Measurements from ENCODE around the gene CHD3. TPM values are rescaled to one million over a fixed set of nuclear protein-coding genes. Genes with fewer than 3 reads are reported as not detected.

CHD3 gene
- total RNA-seq: 129 to 138 TPM (median 134 TPM) in 3 replicates
- long read RNA-seq, full-length matches to known transcripts: 6 of 58 reads
- long read RNA-seq, partial matches to known transcripts: 37 of 58 reads
- long read RNA-seq, other reads (novel, unspliced or antisense): 15 of 58 reads

DNA sequence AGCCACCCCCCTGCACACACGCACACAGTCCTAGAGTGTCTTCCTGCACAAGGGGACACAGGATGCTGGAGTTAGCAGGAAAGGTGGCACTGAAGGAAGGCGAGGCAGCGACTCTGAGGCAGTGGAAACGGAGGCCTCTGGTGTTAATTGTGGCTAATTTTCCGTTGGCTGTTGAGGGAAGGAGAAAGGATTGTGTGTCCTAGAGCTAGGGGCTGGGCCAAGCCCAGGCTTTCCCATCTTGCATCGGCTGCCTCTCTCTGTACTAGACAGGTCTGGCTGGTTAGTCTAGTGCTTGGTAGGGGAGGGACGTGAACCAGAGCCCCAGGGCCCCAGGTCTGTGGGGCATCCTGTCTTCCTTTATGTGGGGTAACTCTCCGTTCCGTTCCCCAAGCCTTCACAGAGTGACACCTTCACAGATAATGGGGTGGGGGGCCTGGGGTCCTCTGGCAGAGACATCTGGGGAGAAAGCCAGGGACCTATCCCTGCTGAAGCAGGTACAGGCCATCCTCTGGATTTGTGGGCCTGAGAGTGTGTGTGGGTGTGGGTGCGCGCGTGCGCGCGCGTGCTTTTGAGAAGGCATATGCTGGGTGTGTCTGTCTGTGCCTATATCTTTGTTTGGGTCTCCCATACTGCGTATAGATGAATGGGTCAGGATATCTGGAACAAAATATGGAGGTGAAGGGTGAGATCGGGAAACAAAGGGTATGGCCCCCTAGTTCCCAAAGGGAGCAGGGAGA is at the start of gene CHD3:
TSS of gene CHD3 (plus strand) at position 606 of the 737 bp plus-strand sequence. CDS start 212 bp downstream, outside the sequence.
- Mint-ChIP-seq H3K4me3 (ENCODE audit: unreplicated experiment) (no peak within 1 kb of the TSS), H3K9me3 (ENCODE audit: low read depth) (no peaks in the 10 kb centered on the region), H3K36me3 (ENCODE audit: low read depth) (peaks cover 11% of the 10 kb centered on the region), H3K27me3 (ENCODE audit: low read depth) (no peaks in the 10 kb centered on the region), H3K27ac (ENCODE audit: unreplicated experiment) (no peak within 1 kb of the TSS), H3K4me1 (ENCODE audit: low read depth) (peaks cover 3% of the 10 kb centered on the region)
- TF ChIP-seq, protein P1, sequence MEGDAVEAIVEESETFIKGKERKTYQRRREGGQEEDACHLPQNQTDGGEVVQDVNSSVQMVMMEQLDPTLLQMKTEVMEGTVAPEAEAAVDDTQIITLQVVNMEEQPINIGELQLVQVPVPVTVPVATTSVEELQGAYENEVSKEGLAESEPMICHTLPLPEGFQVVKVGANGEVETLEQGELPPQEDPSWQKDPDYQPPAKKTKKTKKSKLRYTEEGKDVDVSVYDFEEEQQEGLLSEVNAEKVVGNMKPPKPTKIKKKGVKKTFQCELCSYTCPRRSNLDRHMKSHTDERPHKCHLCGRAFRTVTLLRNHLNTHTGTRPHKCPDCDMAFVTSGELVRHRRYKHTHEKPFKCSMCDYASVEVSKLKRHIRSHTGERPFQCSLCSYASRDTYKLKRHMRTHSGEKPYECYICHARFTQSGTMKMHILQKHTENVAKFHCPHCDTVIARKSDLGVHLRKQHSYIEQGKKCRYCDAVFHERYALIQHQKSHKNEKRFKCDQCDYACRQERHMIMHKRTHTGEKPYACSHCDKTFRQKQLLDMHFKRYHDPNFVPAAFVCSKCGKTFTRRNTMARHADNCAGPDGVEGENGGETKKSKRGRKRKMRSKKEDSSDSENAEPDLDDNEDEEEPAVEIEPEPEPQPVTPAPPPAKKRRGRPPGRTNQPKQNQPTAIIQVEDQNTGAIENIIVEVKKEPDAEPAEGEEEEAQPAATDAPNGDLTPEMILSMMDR (IDR thresholded peaks at IDR 0.05): no peak
- DNase-seq (ENCODE audit: low spot score): no peak

DNA sequence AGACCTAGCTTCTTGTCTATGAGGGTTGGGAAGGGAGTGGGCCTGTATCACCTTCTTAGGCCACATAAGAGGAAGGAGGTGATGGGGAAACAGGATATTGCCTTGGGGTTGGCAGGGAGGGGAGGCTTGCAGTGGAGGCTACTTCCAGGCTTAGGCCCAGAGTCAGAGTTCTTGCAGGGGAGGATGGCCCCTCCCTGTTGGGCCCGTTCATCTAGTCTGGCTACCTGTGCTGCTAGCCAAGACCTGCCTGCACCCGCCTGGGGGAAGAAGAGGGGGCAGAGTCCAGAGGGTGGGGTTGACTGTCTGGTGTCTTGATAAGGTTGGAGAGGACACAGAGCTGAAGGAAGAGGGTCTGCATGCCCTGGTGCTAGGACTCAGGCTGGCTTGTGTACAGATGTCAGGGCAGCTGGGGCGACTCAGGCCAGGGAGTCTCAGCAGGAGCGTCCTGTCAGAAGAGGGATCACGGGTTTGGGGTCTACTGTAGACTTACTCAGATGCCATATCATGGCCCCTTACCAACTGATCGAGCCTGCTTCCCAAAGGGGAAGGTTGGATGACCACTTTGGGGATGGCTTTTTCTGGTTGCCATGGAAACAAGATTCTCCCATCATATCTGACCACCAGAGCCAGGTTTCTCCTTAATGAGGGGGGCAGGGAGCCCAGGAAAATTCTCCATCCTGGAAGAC is 49.3 kb upstream of the CHD3 start:
- H3K9me3 Mint-ChIP-seq (ENCODE audit: low read depth): no peaks in the 10 kb centered on the region
- peak; percentile 68 for DNase-seq (ENCODE audit: low spot score)
- peaks cover 1% of the 10 kb centered on the region for H3K36me3 Mint-ChIP-seq (ENCODE audit: low read depth)
- H3K4me1 Mint-ChIP-seq (ENCODE audit: low read depth): peaks cover 64% of the 10 kb centered on the region
- no peaks in the 10 kb centered on the region for H3K27me3 Mint-ChIP-seq (ENCODE audit: low read depth)
- peak overlapping the region; percentile 99 for H3K27ac Mint-ChIP-seq (ENCODE audit: unreplicated experiment)
- TF ChIP-seq, protein P1 (IDR thresholded peaks at IDR 0.05): no peak
- peak overlapping the region; percentile 93 for H3K4me3 Mint-ChIP-seq (ENCODE audit: unreplicated experiment)

DNA sequence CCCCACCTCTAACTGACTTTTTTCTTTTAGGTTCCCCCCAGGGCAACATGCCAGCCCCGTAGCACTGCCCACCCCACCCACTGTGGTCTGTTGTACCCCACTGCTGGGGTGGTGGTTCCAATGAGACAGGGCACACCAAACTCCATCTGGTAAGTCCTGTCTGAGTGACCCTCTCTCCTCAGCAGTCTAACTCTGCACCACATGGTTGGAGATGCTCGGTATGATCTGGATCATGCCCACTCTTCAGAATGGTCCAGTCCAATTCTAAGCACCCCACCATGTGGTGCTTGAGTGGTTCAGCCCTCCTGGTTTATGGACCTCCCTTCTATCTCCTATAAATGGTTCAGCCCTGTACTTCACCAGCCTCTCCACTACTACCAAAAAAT is 48.7 kb upstream of the CHD3 start:
- Mint-ChIP-seq H3K4me1 (ENCODE audit: low read depth) (peaks cover 60% of the 10 kb centered on the region), H3K27me3 (ENCODE audit: low read depth) (no peaks in the 10 kb centered on the region), H3K27ac (ENCODE audit: unreplicated experiment) (peak overlapping the region; percentile 99), H3K9me3 (ENCODE audit: low read depth) (no peaks in the 10 kb centered on the region), H3K36me3 (ENCODE audit: low read depth) (peaks cover 1% of the 10 kb centered on the region), H3K4me3 (ENCODE audit: unreplicated experiment) (no peak overlapping the region)
- TF ChIP-seq, protein P1 (IDR thresholded peaks at IDR 0.05): no peak
- DNase-seq (ENCODE audit: low spot score): no peak

DNA sequence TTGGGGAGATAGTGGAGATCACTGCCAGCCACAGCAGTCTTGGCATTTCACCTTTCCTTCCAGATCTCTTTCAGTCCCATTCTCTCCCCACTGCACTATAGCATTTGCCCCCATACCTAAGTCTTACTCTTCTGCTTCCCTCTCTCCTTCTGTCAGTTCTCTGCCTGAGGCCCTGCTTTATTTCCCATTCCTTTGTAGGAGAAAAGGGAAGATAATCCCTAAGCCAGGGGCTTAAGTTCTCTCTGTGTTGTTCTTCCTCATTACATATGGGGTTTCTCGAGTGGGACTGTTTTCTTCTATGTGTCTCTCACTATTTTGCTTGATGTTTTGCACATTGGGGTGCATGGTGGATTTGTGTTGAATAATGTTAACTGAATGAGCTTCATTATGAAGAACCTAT is 48.1 kb upstream of the CHD3 start:
- peak overlapping the region; percentile 99 for H3K27ac Mint-ChIP-seq (ENCODE audit: unreplicated experiment)
- H3K27me3 Mint-ChIP-seq (ENCODE audit: low read depth): no peaks in the 10 kb centered on the region
- peak overlapping the region; percentile 98 for H3K4me3 Mint-ChIP-seq (ENCODE audit: unreplicated experiment)
- H3K9me3 Mint-ChIP-seq (ENCODE audit: low read depth): no peaks in the 10 kb centered on the region
- TF ChIP-seq, protein P1 (IDR thresholded peaks at IDR 0.05): no peak
- peaks cover 60% of the 10 kb centered on the region for H3K4me1 Mint-ChIP-seq (ENCODE audit: low read depth)
- no peak for DNase-seq (ENCODE audit: low spot score)
- H3K36me3 Mint-ChIP-seq (ENCODE audit: low read depth): peaks cover 1% of the 10 kb centered on the region

DNA sequence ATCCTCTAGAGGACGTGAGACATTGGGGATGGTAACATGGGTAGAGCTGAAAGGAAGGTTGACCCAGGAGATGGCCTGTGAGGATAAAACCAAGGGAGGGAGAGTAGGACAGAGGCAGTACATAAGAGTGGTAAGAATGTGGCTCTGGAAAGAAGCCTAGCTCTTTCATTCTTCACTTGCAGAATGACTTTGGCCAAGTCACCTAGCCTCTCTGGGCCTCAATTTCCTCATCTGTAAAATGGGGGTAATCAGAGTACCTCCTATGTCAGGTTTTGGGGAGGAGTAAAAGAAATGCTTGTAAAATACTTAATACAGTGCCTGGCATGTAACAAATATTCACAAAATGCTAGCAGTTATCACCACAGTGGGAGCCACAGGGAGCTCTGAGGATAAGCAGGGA is 47.7 kb upstream of the CHD3 start:
- TF ChIP-seq, protein P1 (IDR thresholded peaks at IDR 0.05): no peak
- Mint-ChIP-seq H3K36me3 (ENCODE audit: low read depth) (peaks cover 1% of the 10 kb centered on the region), H3K9me3 (ENCODE audit: low read depth) (no peaks in the 10 kb centered on the region), H3K27ac (ENCODE audit: unreplicated experiment) (peak overlapping the region; percentile 99), H3K27me3 (ENCODE audit: low read depth) (no peaks in the 10 kb centered on the region), H3K4me1 (ENCODE audit: low read depth) (peaks cover 60% of the 10 kb centered on the region), H3K4me3 (ENCODE audit: unreplicated experiment) (peak overlapping the region; percentile 98)
- no peak for DNase-seq (ENCODE audit: low spot score)
